Adrenal gland (tissue), 12 donors: ENCODE measurements around the gene ARHGEF11. TPM values are rescaled to one million over a fixed set of nuclear protein-coding genes. Genes with fewer than 3 reads are reported as not detected.
A peak's percentile ranks its signal among the peaks of the same experiment; 100 is the strongest.

Experiments
- DNase-seq, 7 donors: peaks; one replicate each; pipeline ENCODE4 v3.0.0-alpha.2; 2019 to 2020
- H3K27ac ChIP-seq, 5 donors: fragments of 200-600 bp; sonication (generic) in 4 of 5; 1 replicate in 3 of 5; 2 replicates in 2 of 5; pipeline versions ENCODE4 v1.5.1 to v1.8.0; 2016 to 2020; ENCODE audit warnings: mild to moderate bottlenecking in 1 of 5
- H3K27me3 ChIP-seq: fragments of 200-600 bp; 2 replicates; pipeline ENCODE4 v1.8.0; 2021
- H3K36me3 ChIP-seq, 2 donors: fragments of 200-600 bp; replicated peaks in 1 of 2; 1 replicate in 1 of 2; 2 replicates in 1 of 2; pipeline versions ENCODE4 v1.5.1 to v1.8.0; 2018 to 2022
- H3K4me1 ChIP-seq, 2 donors: fragments of 200-600 bp; replicated peaks in 1 of 2; 1 replicate in 1 of 2; 2 replicates in 1 of 2; pipeline versions ENCODE4 v1.5.1 to v1.8.0; 2018 to 2021
- H3K4me3 ChIP-seq, 4 donors: fragments of 200-600 bp; sonication (generic) in 3 of 4; one replicate each; pipeline ENCODE4 v1.5.1; 2016 to 2018
- H3K9me3 ChIP-seq, 3 donors: fragments of 200-600 bp; sonication (generic) in 1 of 3; replicated peaks in 1 of 3; 1 replicate in 2 of 3; 2 replicates in 1 of 3; pipeline versions ENCODE4 v1.5.1 to v1.8.0; 2016 to 2021
- POLR2A ChIP-seq, 2 donors: fragments of 450-650 bp; IDR thresholded peaks; one replicate each; pipeline ENCODE4 v1.6.1; 2017; ENCODE audit warnings: antibody characterized with exemption in 2 of 2, mild to moderate bottlenecking in 2 of 2, moderate library complexity in 1 of 2
- WGBS, 4 donors: extraction: QIAGEN DNeasy Blood & Tissue Kit in 2 of 4; methylation state at CpG; one replicate each; pipeline versions ENCODE4 v1.1.5 to v1.1.7; 2013 to 2017; 5-methylcytosine and 5-hydroxymethylcytosine counted together
- intact Hi-C, 2 donors: fragments of 100-400 bp; cut with DNase I; formaldehyde crosslinking; loops; one replicate each; pipeline versions ENCODE4 v1.14.1 to v1.15.0; 2022 to 2023
- polyA plus RNA-seq, 3 donors: library from polyadenylated mRNA; stranded (reverse); fragments of 200-250 nt in 2 of 3; fragments of 350-450 nt in 1 of 3; fragmentation: Illumina TruSeq in 1 of 3; extraction: RNeasy Lipid Tissue Mini Kit (QIAGEN cat#74804) in 1 of 3; gene quantifications; one replicate each; pipeline ENCODE4 v1.2.3, GENCODE V29; 2013 to 2014
- total RNA-seq, 9 donors: library from RNA; depleted of rRNA in 4 of 9; stranded (reverse); fragments of >200 nt in 4 of 9; fragments of 120-200 nt in 1 of 9; fragmentation: NEBNext Ultra II Directional in 1 of 9; extraction: Animal tissue kit (Norgen Biotek cat#: 25700) in 1 of 9; gene quantifications; one replicate each; pipeline versions ENCODE4 v1.1.0 to v1.2.4, GENCODE V29; 2013 to 2023
- TF ChIP-seq, protein P1 (sequence below), 6 experiments: fragments of 450-650 bp in 4 of 6; fragments of 200-600 bp in 2 of 6; sonication (generic) in 1 of 6; IDR thresholded peaks; 1 replicate in 5 of 6; 2 replicates in 1 of 6; pipeline versions ENCODE4 v1.5.1 to v1.8.0; 2016 to 2021; ENCODE audit warnings: antibody characterized with exemption in 6 of 6, mild to moderate bottlenecking in 2 of 6, moderate library complexity in 1 of 6
- donor health status: healthy with polysubstance abuse.
- donor health status: Bipolar disorder and iron deficiency.
- donor health status: DM: yes; HTN: yes; CAD: no.
- donor health status: DM: no; HTN: no; CAD: no.
- donor health status: DM: no; HTN: no; CAD: no.
- donor health status: DM: yes; HTN: yes; CAD: no.

The ARHGEF11 gene
- total and polyA plus RNA-seq, 12 donors, result 14.2 to 69.2 (median 38.3) TPM

DNA sequence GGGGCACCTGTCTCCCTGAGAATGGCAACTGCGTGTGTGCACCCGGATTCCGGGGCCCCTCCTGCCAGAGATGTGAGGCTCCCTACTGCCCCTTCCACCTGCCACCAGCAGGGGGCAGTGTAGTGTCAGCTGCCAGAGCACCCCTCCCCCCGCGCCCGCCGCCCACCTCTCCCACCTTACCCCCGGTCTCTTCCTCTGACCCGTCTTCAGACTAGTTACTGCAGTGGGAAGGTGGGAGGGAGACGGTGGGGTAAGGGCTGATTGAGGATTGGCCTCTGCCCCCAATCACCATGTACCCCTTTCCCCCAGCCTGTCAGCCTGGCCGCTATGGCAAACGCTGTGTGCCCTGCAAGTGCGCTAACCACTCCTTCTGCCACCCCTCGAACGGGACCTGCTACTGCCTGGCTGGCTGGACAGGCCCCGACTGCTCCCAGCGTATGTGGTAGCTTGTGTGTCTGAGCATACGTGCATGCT, 135.2 kb downstream of the ARHGEF11 start:
- peak in 4 of 7 donors; percentile 44 to 59 (median 54) for DNase-seq
- H3K27ac ChIP-seq, result peak overlapping the region in 1 of 5 donors; percentile 8
- no peaks in the 10 kb centered on the region for H3K4me1 ChIP-seq
- no peaks in the 10 kb centered on the region for H3K9me3 ChIP-seq
- 37 to 45% (median 38%) methylated on average over 9 to 18 of the region's 18 CpGs for WGBS, 4 donors
- H3K36me3 ChIP-seq, result peaks cover 0 to 8% of the 10 kb centered on the region in 2 donors
- no peak for TF ChIP-seq POLR2A (IDR thresholded peaks at IDR 0.05)
- TF ChIP-seq, protein P1, sequence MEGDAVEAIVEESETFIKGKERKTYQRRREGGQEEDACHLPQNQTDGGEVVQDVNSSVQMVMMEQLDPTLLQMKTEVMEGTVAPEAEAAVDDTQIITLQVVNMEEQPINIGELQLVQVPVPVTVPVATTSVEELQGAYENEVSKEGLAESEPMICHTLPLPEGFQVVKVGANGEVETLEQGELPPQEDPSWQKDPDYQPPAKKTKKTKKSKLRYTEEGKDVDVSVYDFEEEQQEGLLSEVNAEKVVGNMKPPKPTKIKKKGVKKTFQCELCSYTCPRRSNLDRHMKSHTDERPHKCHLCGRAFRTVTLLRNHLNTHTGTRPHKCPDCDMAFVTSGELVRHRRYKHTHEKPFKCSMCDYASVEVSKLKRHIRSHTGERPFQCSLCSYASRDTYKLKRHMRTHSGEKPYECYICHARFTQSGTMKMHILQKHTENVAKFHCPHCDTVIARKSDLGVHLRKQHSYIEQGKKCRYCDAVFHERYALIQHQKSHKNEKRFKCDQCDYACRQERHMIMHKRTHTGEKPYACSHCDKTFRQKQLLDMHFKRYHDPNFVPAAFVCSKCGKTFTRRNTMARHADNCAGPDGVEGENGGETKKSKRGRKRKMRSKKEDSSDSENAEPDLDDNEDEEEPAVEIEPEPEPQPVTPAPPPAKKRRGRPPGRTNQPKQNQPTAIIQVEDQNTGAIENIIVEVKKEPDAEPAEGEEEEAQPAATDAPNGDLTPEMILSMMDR (IDR thresholded peaks at IDR 0.05), result peak; percentile 47 to 79 (median 62)
- H3K27me3 ChIP-seq, result no peaks in the 10 kb centered on the region
- no peak overlapping the region for H3K4me3 ChIP-seq
- intact Hi-C loops, result no loop called here

DNA sequence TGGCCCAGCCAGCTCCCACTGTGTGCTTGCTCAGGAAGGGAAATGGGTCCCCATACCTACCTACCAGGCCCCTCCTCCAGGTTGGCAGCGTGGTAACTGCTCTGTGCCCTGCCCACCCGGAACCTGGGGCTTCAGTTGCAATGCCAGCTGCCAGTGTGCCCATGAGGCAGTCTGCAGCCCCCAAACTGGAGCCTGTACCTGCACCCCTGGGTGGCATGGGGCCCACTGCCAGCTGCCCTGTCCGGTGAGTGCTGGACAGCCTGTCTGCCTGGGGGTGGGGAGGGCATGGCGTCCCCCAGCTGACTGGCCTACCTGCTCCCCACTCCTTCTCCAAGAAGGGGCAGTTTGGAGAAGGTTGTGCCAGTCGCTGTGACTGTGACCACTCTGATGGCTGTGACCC, 135.9 kb downstream of the ARHGEF11 start:
- H3K27me3 ChIP-seq, result no peaks in the 10 kb centered on the region
- H3K36me3 ChIP-seq, result peaks cover 0 to 1% of the 10 kb centered on the region in 2 donors
- peaks cover 0 to under 1% of the 10 kb centered on the region in 2 donors for H3K4me1 ChIP-seq
- H3K4me3 ChIP-seq, result no peak overlapping the region
- DNase-seq, result no peak
- H3K27ac ChIP-seq, result no peak overlapping the region
- intact Hi-C loops, result no loop called here
- TF ChIP-seq, protein P1 (IDR thresholded peaks at IDR 0.05), result no peak
- TF ChIP-seq POLR2A (IDR thresholded peaks at IDR 0.05), result no peak
- 62 to 80% (median 73%) methylated on average over 4 to 5 of the region's 5 CpGs for WGBS, 4 donors
- no peaks in the 10 kb centered on the region for H3K9me3 ChIP-seq

DNA sequence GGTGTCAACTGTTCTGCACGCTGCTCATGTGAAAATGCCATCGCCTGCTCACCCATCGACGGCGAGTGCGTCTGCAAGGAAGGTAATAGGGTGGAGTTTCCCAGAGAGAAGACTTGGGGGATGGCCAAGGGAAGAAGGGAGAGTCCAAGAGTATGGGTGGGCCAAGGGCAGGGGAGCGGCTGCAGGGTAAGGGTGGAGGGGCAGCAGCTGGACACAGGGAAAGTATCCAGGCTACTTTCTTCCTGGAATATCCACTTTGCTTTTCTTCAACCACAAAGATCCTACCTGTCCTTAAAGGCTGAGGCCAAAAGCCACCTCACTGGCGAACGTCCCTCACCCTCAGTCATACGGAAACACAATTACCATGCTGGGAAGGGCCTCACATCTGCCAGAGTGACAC, 136.6 kb downstream of the ARHGEF11 start:
- no peak for DNase-seq
- WGBS, 4 donors, result 62 to 72% (median 68%) methylated on average over 10 of the region's 10 CpGs
- intact Hi-C loops, result no loop called here
- Histone ChIP-seq H3K27ac (peak overlapping the region in 1 of 5 donors; percentile 16), H3K9me3 (no peaks in the 10 kb centered on the region), H3K27me3 (no peaks in the 10 kb centered on the region), H3K36me3 (no peaks in the 10 kb centered on the region), H3K4me1 (peaks cover 0 to 3% of the 10 kb centered on the region in 2 donors), H3K4me3 (no peak overlapping the region)
- TF ChIP-seq POLR2A (IDR thresholded peaks at IDR 0.05), result no peak
- TF ChIP-seq, protein P1 (IDR thresholded peaks at IDR 0.05), result no peak

DNA sequence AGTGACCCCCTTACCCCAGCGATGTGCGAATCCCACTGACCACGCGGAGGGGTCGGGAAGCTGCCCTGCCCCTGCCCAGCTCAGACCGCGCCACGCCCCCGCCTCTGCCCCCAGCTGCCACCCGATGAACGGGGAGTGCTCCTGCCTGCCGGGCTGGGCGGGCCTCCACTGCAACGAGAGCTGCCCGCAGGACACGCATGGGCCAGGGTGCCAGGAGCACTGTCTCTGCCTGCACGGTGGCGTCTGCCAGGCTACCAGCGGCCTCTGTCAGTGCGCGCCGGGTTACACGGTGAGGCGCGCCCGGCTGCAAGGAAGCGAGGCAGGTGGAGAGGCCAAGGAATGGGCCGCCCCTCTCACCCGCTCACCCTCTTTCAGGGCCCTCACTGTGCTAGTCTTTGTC, 137.0 kb downstream of the ARHGEF11 start:
- Histone ChIP-seq H3K4me3 (no peak overlapping the region), H3K27ac (peak overlapping the region in 1 of 5 donors; percentile 16), H3K36me3 (no peaks in the 10 kb centered on the region), H3K4me1 (peaks cover 0 to 7% of the 10 kb centered on the region in 2 donors), H3K9me3 (no peaks in the 10 kb centered on the region), H3K27me3 (no peaks in the 10 kb centered on the region)
- no peak for DNase-seq
- TF ChIP-seq, protein P1 (IDR thresholded peaks at IDR 0.05), result no peak
- TF ChIP-seq POLR2A (IDR thresholded peaks at IDR 0.05), result no peak
- WGBS, 4 donors, result 61 to 70% (median 62%) methylated on average over 11 to 29 of the region's 29 CpGs; no CpG with 5 or more reads in 1 of the 4 donors
- intact Hi-C loops, result no loop called here
